Smooth muscle cell (in vitro differentiated cells): ENCODE data around the gene MAGED1. TPM values are rescaled to one million over a fixed set of nuclear protein-coding genes. Genes with fewer than 3 reads are reported as not detected.

Experiments used
- DNase-seq: peaks from one replicate; lab custom pipeline; 2025; ENCODE audit not compliant: unreplicated experiment; lab: John Stamatoyannopoulos, UW
- H2AFZ ChIP-seq: fragments of 200-600 bp; sonication (generic); 2 replicates; pipeline ENCODE4 v1.6.0; 2016; ENCODE audit warnings: antibody characterized with exemption, low read depth, mild to moderate bottlenecking
- H3F3A ChIP-seq: fragments of 200-600 bp; sonication (generic); 2 replicates; pipeline ENCODE4 v1.6.0; 2017; ENCODE audit warnings: antibody characterized with exemption, low read depth
- H3K27ac ChIP-seq: fragments of 200-600 bp; sonication (generic); 2 replicates; pipeline ENCODE4 v1.5.1; 2016; ENCODE audit warnings: low read depth, mild to moderate bottlenecking
- H3K27me3 ChIP-seq: fragments of 200-600 bp; sonication (generic); 2 replicates; pipeline ENCODE4 v1.6.1; 2016; ENCODE audit warnings: low read depth, mild to moderate bottlenecking
- H3K36me3 ChIP-seq: fragments of 200-600 bp; sonication (generic); 2 replicates; pipeline ENCODE4 v1.5.1; 2016; ENCODE audit warnings: low read depth
- H3K4me1 ChIP-seq: fragments of 200-600 bp; sonication (generic); 2 replicates; pipeline ENCODE4 v1.5.1; 2016; ENCODE audit warnings: low read depth
- H3K4me2 ChIP-seq: fragments of 200-600 bp; sonication (generic); 2 replicates; pipeline ENCODE4 v1.6.0; 2016; ENCODE audit warnings: mild to moderate bottlenecking
- H3K4me3 ChIP-seq: fragments of 200-600 bp; sonication (generic); 2 replicates; pipeline ENCODE4 v1.5.1; 2016; ENCODE audit warnings: mild to moderate bottlenecking
- H3K79me2 ChIP-seq: fragments of 200-600 bp; sonication (generic); 2 replicates; pipeline ENCODE4 v1.6.0; 2016; ENCODE audit warnings: low read depth, mild to moderate bottlenecking
- H3K9ac ChIP-seq: fragments of 200-600 bp; sonication (generic); 2 replicates; pipeline ENCODE4 v1.6.0; 2016; ENCODE audit warnings: low read depth
- H3K9me3 ChIP-seq: fragments of 200-600 bp; sonication (generic); replicated peaks from 2 replicates; pipeline ENCODE4 v1.5.1; 2016; ENCODE audit warnings: low read depth
- H4K20me1 ChIP-seq: fragments of 200-600 bp; sonication (generic); 2 replicates; pipeline ENCODE4 v1.6.0; 2016; ENCODE audit warnings: low read depth
- WGBS: methylation state at CpG from one replicate; pipeline ENCODE4 v1.1.7; 2016; ENCODE audit warnings: low lambda C conversion rate; 5-methylcytosine and 5-hydroxymethylcytosine counted together
- polyA plus RNA-seq: library from polyadenylated mRNA; unstranded; fragments of >200 nt; fragmentation: Nextera tagmentation; extraction: Ambion mirVana; gene quantifications from 2 replicates; pipeline ENCODE4 v1.2.1, GENCODE V29; 2016
- small RNA-seq: library from RNA; depleted of rRNA; stranded (forward); fragments of <200 nt; gene quantifications from one replicate; pipeline ENCODE3, GENCODE V24; 2014
- total RNA-seq: library from RNA; depleted of rRNA; stranded (reverse); fragments of >200 nt; gene quantifications from 2 replicates; pipeline ENCODE4 v1.2.3, GENCODE V29; 2014
- TF ChIP-seq, protein P1 (sequence below): fragments of 200-600 bp; sonication (generic); IDR thresholded peaks from 2 replicates; pipeline ENCODE4 v1.5.1; 2017; ENCODE audit warnings: borderline replicate concordance, mild to moderate bottlenecking, antibody characterized with exemption; ENCODE audit not compliant: insufficient read depth, poor library complexity, severe bottlenecking

The MAGED1 gene
- total and polyA plus RNA-seq, 2 experiments from 2014 or later: 409 to 614 TPM

DNA sequence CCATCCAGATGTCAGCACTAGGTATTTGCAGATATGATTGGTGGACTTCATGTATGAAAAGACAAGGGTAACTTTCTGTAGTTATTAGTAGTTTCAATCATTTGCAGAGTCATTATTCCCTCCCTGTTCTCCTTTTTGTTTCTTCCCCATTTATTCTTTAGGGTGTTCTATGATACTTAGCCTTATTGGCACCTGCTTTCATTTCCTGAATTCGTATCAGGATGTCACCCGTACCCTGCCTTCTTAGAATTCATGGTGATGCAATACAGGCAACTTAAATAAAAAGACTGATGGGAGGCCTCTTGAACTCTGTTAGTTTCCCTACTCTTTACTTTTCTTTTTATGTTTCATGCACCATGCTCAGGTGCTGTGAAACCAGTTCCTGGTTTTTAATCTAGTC is 24.2 kb downstream of the MAGED1 start:
- no peak for DNase-seq
- TF ChIP-seq, protein P1, sequence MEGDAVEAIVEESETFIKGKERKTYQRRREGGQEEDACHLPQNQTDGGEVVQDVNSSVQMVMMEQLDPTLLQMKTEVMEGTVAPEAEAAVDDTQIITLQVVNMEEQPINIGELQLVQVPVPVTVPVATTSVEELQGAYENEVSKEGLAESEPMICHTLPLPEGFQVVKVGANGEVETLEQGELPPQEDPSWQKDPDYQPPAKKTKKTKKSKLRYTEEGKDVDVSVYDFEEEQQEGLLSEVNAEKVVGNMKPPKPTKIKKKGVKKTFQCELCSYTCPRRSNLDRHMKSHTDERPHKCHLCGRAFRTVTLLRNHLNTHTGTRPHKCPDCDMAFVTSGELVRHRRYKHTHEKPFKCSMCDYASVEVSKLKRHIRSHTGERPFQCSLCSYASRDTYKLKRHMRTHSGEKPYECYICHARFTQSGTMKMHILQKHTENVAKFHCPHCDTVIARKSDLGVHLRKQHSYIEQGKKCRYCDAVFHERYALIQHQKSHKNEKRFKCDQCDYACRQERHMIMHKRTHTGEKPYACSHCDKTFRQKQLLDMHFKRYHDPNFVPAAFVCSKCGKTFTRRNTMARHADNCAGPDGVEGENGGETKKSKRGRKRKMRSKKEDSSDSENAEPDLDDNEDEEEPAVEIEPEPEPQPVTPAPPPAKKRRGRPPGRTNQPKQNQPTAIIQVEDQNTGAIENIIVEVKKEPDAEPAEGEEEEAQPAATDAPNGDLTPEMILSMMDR: no peak

GRCh38 chrX:51922561-51922960 is 29.1 kb downstream of the MAGED1 start:
- no peak for DNase-seq
- no peak overlapping the region for H3K4me3 ChIP-seq
- TF ChIP-seq, protein P1: no peak
- no peaks in the 10 kb centered on the region for H3K79me2 ChIP-seq
- WGBS: 60% methylated on average over 1 of the region's 1 CpG
- no peak overlapping the region for H2AFZ ChIP-seq
- no peaks in the 10 kb centered on the region for H4K20me1 ChIP-seq
- H3K27me3 ChIP-seq: peaks cover 3% of the 10 kb centered on the region
- H3K9ac ChIP-seq: no peak overlapping the region
- H3K4me2 ChIP-seq: no peak overlapping the region
- no peaks in the 10 kb centered on the region for H3F3A ChIP-seq
- no peaks in the 10 kb centered on the region for H3K36me3 ChIP-seq
- no peaks in the 10 kb centered on the region for H3K4me1 ChIP-seq
- no peaks in the 10 kb centered on the region for H3K9me3 ChIP-seq
- H3K27ac ChIP-seq: no peak overlapping the region

More for the DNA sequence above, 24.2 kb downstream of the MAGED1 start:
- H3K4me3 ChIP-seq: no peak overlapping the region
- H4K20me1 ChIP-seq: no peaks in the 10 kb centered on the region
- H3K4me2 ChIP-seq: no peak overlapping the region
- H3K79me2 ChIP-seq: no peaks in the 10 kb centered on the region
- H3K27ac ChIP-seq: no peak overlapping the region
- H3K36me3 ChIP-seq: no peaks in the 10 kb centered on the region
- H3F3A ChIP-seq: no peaks in the 10 kb centered on the region
- H3K9me3 ChIP-seq: peaks cover 6% of the 10 kb centered on the region
- no peaks in the 10 kb centered on the region for H3K4me1 ChIP-seq
- WGBS: 77% methylated on average over 2 of the region's 2 CpGs
- H2AFZ ChIP-seq: no peak overlapping the region
- H3K27me3 ChIP-seq: peaks cover 3% of the 10 kb centered on the region
- no peak overlapping the region for H3K9ac ChIP-seq

GRCh38 chrX:51931566-51932150 is 38.2 kb downstream of the MAGED1 start:
- no peaks in the 10 kb centered on the region for H3K36me3 ChIP-seq
- H4K20me1 ChIP-seq: no peaks in the 10 kb centered on the region
- DNase-seq: no peak
- H3K9ac ChIP-seq: no peak overlapping the region
- H3K4me1 ChIP-seq: no peaks in the 10 kb centered on the region
- H3F3A ChIP-seq: no peaks in the 10 kb centered on the region
- no peaks in the 10 kb centered on the region for H3K79me2 ChIP-seq
- WGBS: 89% methylated on average over 3 of the region's 3 CpGs
- no peak overlapping the region for H2AFZ ChIP-seq
- no peak overlapping the region for H3K4me3 ChIP-seq
- H3K4me2 ChIP-seq: no peak overlapping the region
- no peaks in the 10 kb centered on the region for H3K9me3 ChIP-seq
- H3K27ac ChIP-seq: no peak overlapping the region
- H3K27me3 ChIP-seq: no peaks in the 10 kb centered on the region
- TF ChIP-seq, protein P1: no peak

Small RNA genes within 50 kb of the gene (small RNA-seq; reads per million reads assigned to genes)
- gene AL929410.2 (not detected), gene RNU6-504P (not detected)

Other genes with a start within 250 kb of the MAGED1 start
- gene CENPVL2, start 210.8 kb upstream of the MAGED1 start, total RNA-seq: not detected in 2 replicates
- gene CENPVL2, start 210.8 kb upstream of the MAGED1 start, polyA plus RNA-seq: not detected in 2 replicates
- not detected in 2 replicates for gene CENPVL1, start 183.1 kb upstream of the MAGED1 start, total RNA-seq
- gene CENPVL1, start 183.1 kb upstream of the MAGED1 start, polyA plus RNA-seq: not detected in 2 replicates
- gene GSPT2, start 150.2 kb upstream of the MAGED1 start, total RNA-seq: 6.9 and 10.8 TPM in 2 replicates
- gene GSPT2, start 150.2 kb upstream of the MAGED1 start, polyA plus RNA-seq: 7.7 and 9.1 TPM in 2 replicates
- gene MAGED4B, start 175.6 kb downstream of the MAGED1 start, total RNA-seq: 15.3 and 69.7 TPM in 2 replicates
- 281 and 309 TPM in 2 replicates for gene MAGED4B, start 175.6 kb downstream of the MAGED1 start, polyA plus RNA-seq